Common myeloid progenitor, CD34-positive (primary cell): ENCODE results near the gene PTPRN2.

ENCODE experiments used
- CTCF ChIA-PET: fragments of 350-600 bp; sonication (Branson Sonifier 250); formaldehyde crosslinking; loops from one replicate; lab custom pipeline; 2021; ENCODE audit warnings: antibody characterized with exemption; lab: Charles Lee
- POLR2A ChIA-PET: fragments of 350-600 bp; sonication (Branson Sonifier 250); formaldehyde crosslinking; loops from one replicate; lab custom pipeline; 2021; ENCODE audit warnings: antibody characterized with exemption; lab: Charles Lee
- DNase-seq, 3 donors: peaks; one replicate each; pipeline versions ENCODE4 v3.0.0 to v3.0.0-alpha.2; 2013
- H3K27ac ChIP-seq, 2 experiments: 1 replicate in 1 of 2; 2 replicates in 1 of 2; pipeline ENCODE4 v1.7.0; 2013; ENCODE audit warnings: inconsistent platforms in 2 of 2, low read length in 2 of 2, mild to moderate bottlenecking in 2 of 2, low read depth in 1 of 2, moderate library complexity in 1 of 2; ENCODE audit not compliant: severe bottlenecking in 2 of 2, insufficient read depth in 1 of 2, poor library complexity in 1 of 2
- H3K27me3 ChIP-seq, 5 experiments: replicated peaks in 2 of 5; 1 replicate in 3 of 5; 2 replicates in 2 of 5; pipeline versions ENCODE4 v1.6.1 to v1.7.0; 2013; ENCODE audit warnings: low read length in 4 of 5, mild to moderate bottlenecking in 2 of 5, moderate library complexity in 2 of 5, inconsistent platforms in 1 of 5; ENCODE audit not compliant: insufficient read depth in 5 of 5, control insufficient read depth in 4 of 5
- H3K36me3 ChIP-seq, 4 experiments: 1 replicate in 2 of 4; 2 replicates in 2 of 4; pipeline versions ENCODE4 v1.6.1 to v1.7.0; 2013; ENCODE audit warnings: low read length in 3 of 4, control low read depth in 1 of 4, mild to moderate bottlenecking in 1 of 4; ENCODE audit not compliant: control insufficient read depth in 4 of 4, insufficient read depth in 4 of 4
- H3K4me1 ChIP-seq, 4 experiments: 1 replicate in 3 of 4; 2 replicates in 1 of 4; pipeline versions ENCODE4 v1.6.1 to v1.7.1; 2013; ENCODE audit warnings: low read length in 3 of 4, mild to moderate bottlenecking in 3 of 4, control low read depth in 1 of 4, inconsistent platforms in 1 of 4, moderate library complexity in 1 of 4; ENCODE audit not compliant: control insufficient read depth in 4 of 4, insufficient read depth in 4 of 4; ENCODE audit errors: control extremely low read depth in 1 of 4
- H3K4me3 ChIP-seq, 7 experiments: 1 replicate in 4 of 7; 2 replicates in 3 of 7; pipeline versions ENCODE4 v1.5.1 to v1.7.0; 2013; ENCODE audit warnings: mild to moderate bottlenecking in 7 of 7, low read length in 6 of 7, moderate library complexity in 6 of 7, inconsistent platforms in 2 of 7, low read depth in 2 of 7, control low read depth in 1 of 7; ENCODE audit not compliant: insufficient read depth in 4 of 7, control insufficient read depth in 1 of 7; ENCODE audit errors: extremely low read depth in 1 of 7
- H3K9me3 ChIP-seq, 5 experiments: 1 replicate in 4 of 5; 2 replicates in 1 of 5; pipeline versions ENCODE4 v1.6.1 to v1.7.1; 2013; ENCODE audit warnings: low read length in 4 of 5, mild to moderate bottlenecking in 2 of 5, inconsistent platforms in 1 of 5, low read depth in 1 of 5, moderate library complexity in 1 of 5; ENCODE audit not compliant: control insufficient read depth in 4 of 5, insufficient read depth in 2 of 5; ENCODE audit errors: control extremely low read depth in 1 of 5
- WGBS: methylation state at CpG from one replicate; pipeline ENCODE4 v1.1.5; 2013; ENCODE audit not compliant: insufficient coverage; 5-methylcytosine and 5-hydroxymethylcytosine counted together

Gene PTPRN2

DNA sequence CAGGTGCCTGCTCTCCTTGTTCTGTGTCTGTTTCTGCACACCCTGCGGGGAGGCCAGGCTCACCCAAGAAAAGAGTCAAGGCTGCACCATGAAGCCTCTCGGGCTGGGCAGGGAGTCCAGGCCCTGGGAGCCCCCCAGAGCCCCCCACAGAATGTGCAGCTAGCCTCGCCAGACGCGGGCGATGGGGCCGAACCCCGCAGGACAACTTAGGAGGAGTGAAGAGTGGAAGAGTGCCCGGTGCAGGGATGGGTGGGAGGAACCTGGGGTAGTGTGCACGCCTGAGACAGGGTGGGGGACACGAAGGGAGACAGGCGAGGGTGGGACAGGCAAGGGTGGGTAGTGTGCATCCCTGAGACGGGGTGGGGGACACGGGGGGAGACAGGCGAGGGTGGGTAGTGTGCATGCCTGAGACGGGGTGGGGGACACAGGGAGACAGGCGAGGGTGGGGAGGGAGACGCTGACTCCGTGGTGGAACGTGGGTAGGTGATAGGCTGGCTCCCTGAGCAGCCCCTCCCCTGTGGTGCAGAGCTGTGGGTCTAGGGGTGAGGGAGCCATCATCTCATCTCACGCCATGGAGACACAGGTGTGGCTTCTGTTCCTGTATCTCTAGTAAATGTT lies 635.5 kb downstream of the PTPRN2 start:
- H3K36me3 ChIP-seq: no peaks in the 10 kb centered on the region
- WGBS: 90% methylated on average over 15 of the region's 21 CpGs
- POLR2A ChIA-PET: no interaction called here

DNA sequence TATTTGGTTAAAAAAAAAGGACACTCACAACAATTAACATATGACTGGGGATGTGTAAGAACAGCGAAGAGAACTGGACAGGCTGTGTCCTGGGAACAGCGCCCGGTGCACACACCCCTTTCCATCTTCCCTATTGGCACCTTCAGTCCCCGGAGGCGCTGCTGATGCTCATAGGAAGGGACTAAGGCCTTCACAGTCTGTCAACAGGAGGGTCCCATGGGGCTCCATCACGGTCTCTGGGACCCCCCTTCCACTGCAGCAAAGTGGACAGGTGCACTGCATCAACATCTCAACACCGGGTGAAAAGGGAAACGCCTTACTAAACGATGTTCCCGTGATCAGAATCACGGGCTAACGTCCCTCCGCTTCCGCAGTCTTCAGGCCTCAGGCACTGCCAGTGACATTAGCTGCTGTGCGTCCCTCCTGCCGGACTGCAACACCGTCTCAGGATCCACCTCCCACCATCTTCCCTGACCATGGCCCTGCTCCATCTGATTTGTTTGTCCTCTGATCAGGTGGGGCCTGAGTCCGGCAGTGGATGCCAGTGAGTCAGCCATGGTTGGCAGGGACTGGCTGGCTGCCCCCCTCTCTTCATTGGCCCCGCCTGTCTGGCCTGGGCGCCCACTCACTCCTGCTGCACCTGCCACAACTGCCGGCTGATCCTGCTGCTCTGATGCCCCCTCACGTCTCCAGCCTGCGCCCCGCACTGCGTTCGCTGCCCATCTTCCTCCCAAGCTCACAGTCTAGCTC lies 636.1 kb downstream of the PTPRN2 start:
- Histone ChIP-seq H3K4me1 (no peaks in the 10 kb centered on the region), H3K36me3 (no peaks in the 10 kb centered on the region), H3K27ac (no peak overlapping the region), H3K4me3 (no peak overlapping the region), H3K27me3 (peaks cover 0 to 13% (median 0%) of the 10 kb centered on the region in 5 experiments), H3K9me3 (peaks cover 0 to 17% (median 3%) of the 10 kb centered on the region in 5 experiments)
- ChIA-PET POLR2A (no interaction called here), CTCF (no interaction called here)
- WGBS: 95% methylated on average over 26 of the region's 26 CpGs
- DNase-seq: no peak

More for the DNA sequence above, 635.5 kb downstream of the PTPRN2 start:
- DNase-seq: no peak
- H3K27me3 ChIP-seq: peaks cover 0 to 15% (median 3%) of the 10 kb centered on the region in 5 experiments
- CTCF ChIA-PET: no interaction called here
- H3K9me3 ChIP-seq: peaks cover 0 to 10% (median 0%) of the 10 kb centered on the region in 5 experiments
- H3K27ac ChIP-seq: no peak overlapping the region
- no peaks in the 10 kb centered on the region for H3K4me1 ChIP-seq
- no peak overlapping the region for H3K4me3 ChIP-seq

DNA sequence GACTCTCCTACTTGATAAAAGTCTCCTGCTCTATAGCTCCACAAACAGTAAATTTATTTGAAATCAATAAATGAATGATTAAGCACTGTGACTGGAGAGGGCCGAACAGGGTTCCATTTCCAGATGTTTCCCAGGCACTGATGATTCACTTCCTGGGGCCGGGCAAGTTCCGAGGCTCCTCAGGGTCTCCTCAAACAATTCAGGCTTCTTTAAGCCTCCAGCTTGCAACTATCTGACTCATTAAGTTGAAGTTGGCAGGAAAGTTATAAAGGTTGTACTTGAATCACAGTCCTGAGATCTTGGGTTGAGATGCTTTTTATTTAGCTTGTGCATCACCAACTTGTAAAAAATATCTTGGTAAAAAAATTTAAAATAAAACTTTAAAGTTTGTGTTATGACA lies 637.9 kb downstream of the PTPRN2 start:
- no peak overlapping the region for H3K4me3 ChIP-seq
- WGBS: 69% methylated on average over 3 of the region's 3 CpGs
- POLR2A ChIA-PET: no interaction called here

DNA sequence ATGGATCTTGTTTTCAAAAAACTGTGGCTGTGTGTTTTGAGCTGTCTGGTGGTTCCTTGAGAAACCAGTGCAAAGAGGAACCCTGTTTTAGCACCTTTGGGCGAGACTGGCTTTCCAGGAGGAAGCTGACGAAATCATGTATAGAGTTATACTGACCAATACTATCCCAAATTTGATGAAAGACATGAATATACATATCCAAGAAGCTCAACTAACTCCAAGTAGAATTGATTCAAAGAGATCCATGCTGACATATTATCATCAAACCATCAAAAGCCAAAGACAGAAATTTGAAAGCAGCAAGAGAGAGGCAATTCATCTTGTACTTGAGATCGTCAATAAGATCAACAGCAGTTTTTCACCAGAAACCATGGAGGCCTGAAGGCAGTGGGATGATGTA lies 640.1 kb downstream of the PTPRN2 start:
- POLR2A ChIA-PET: no interaction called here
- CTCF ChIA-PET: no interaction called here
- 100% methylated on average over 2 of the region's 3 CpGs for WGBS

More for the DNA sequence above, 637.9 kb downstream of the PTPRN2 start:
- no peak overlapping the region for H3K27ac ChIP-seq
- no peaks in the 10 kb centered on the region for H3K4me1 ChIP-seq
- CTCF ChIA-PET: no interaction called here
- H3K9me3 ChIP-seq: peaks cover 0 to 21% (median 3%) of the 10 kb centered on the region in 5 experiments
- H3K36me3 ChIP-seq: no peaks in the 10 kb centered on the region
- DNase-seq: no peak
- peaks cover 0 to 6% (median 0%) of the 10 kb centered on the region in 5 experiments for H3K27me3 ChIP-seq

DNA sequence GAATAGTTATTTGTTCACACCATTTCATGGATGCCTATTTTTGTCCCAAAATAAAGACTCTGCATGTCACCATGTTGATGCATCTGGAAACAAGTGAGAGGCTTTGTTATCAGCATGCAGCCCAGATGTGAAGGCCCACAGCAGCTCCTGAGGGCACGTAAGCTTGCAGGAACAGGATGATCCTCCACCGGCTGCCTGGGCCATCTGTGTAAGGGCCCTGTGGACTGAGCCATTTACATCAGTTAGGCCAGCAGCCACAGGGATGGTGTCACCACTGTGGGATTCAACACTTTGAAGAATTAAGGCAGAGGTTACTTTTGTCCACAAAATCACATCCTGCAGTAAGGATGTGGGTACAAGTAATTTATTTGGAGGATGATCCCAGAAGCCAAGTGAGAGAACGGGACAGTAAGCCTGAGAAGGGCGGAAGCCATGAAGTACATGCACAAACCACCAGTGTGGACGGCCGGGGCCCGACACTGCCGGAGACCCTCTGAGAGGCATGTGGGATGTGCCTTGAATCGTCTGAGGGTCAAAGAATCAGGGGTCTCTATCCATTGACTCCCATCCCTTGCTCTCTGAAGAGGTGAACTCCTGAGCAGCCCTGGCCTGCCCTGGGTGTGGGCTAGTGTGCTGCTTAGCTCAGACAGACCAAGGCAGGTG lies 641.1 kb downstream of the PTPRN2 start:
- Histone ChIP-seq H3K4me3 (no peak overlapping the region), H3K9me3 (peaks cover 0 to 26% (median 5%) of the 10 kb centered on the region in 5 experiments), H3K27ac (no peak overlapping the region), H3K4me1 (no peaks in the 10 kb centered on the region), H3K27me3 (peaks cover 0 to 1% (median 0%) of the 10 kb centered on the region in 5 experiments), H3K36me3 (no peaks in the 10 kb centered on the region)
- POLR2A ChIA-PET: no interaction called here
- no peak for DNase-seq
- CTCF ChIA-PET: interaction anchor here (0.6 kb wide), 1 partner anchor 643 kb away, joined by 3 read pairs; no protein-coding TSS in a partner anchor
- WGBS: 98% methylated on average over 7 of the region's 9 CpGs

More for the DNA sequence above, 640.1 kb downstream of the PTPRN2 start:
- no peak for DNase-seq
- no peaks in the 10 kb centered on the region for H3K4me1 ChIP-seq
- H3K4me3 ChIP-seq: no peak overlapping the region
- no peak overlapping the region for H3K27ac ChIP-seq
- no peaks in the 10 kb centered on the region for H3K36me3 ChIP-seq
- H3K9me3 ChIP-seq: peaks cover 0 to 23% (median 3%) of the 10 kb centered on the region in 5 experiments
- peaks cover 0 to 2% (median 0%) of the 10 kb centered on the region in 5 experiments for H3K27me3 ChIP-seq

DNA sequence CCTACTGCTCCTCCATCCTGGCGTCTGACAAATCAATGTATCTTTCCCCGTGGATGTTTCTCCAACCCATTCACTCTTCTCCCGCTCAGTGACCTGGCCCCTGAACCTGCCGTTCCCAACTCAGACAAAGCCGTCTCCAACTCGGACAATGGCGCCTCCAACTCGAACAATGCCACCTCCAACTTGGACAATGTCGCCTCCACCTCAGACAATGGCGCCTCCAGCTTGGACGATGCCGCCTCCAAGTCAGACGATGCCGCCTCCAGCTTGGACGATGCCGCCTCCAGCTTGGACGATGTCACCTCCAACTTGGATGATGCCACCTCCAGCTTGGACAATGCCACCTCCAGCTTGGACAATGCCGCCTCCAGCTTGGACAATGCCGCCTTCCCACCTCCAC lies 642.2 kb downstream of the PTPRN2 start:
- Histone ChIP-seq H3K27ac (no peak overlapping the region), H3K36me3 (no peaks in the 10 kb centered on the region), H3K27me3 (no peaks in the 10 kb centered on the region), H3K4me3 (no peak overlapping the region), H3K9me3 (peaks cover 0 to 29% (median 6%) of the 10 kb centered on the region in 5 experiments), H3K4me1 (no peaks in the 10 kb centered on the region)
- no peak for DNase-seq
- CTCF ChIA-PET: no interaction called here
- WGBS: 98% methylated on average over 19 of the region's 19 CpGs
- POLR2A ChIA-PET: no interaction called here
